HG03460 (cell line): Measurements from ENCODE around the gene BAG5.
A peak's percentile ranks its signal among the peaks of the same experiment; 100 is the strongest.
"Not testable (repeated sequence)": the region's sequence is repeated elsewhere in the genome, so short reads cannot be mapped to it uniquely, and the experiment has no call there.

Source experiments
- ATAC-seq: cut with Tn5 transposase; IDR thresholded peaks from one replicate; pipeline ENCODE4 v1.9.1; 2021; ENCODE audit not compliant: unreplicated experiment

The BAG5 gene

GRCh38 chr14:103535081-103535890 is 27.2 kb downstream of the BAG5 start:
- no peak for ATAC-seq

- no peak for ATAC-seq
These were observed 27.8 kb downstream of the BAG5 start for GRCh38 chr14:103534576-103535061.

GRCh38 chr14:103533999-103534575 is 28.4 kb downstream of the BAG5 start:
- ATAC-seq, result no peak

- ATAC-seq, result no peak
These were observed 29.1 kb downstream of the BAG5 start for GRCh38 chr14:103533137-103533998.

GRCh38 chr14:103532216-103533136 is 30.0 kb downstream of the BAG5 start:
- ATAC-seq, result no peak

GRCh38 chr14:103531421-103532215 is 30.8 kb downstream of the BAG5 start:
- no peak for ATAC-seq

- ATAC-seq, result no peak
These were observed 31.6 kb downstream of the BAG5 start for GRCh38 chr14:103530831-103531230.

- no peak for ATAC-seq
These were observed 32.1 kb downstream of the BAG5 start for GRCh38 chr14:103530390-103530789.

GRCh38 chr14:103529383-103530365 is 32.8 kb downstream of the BAG5 start:
- ATAC-seq, result no peak

- ATAC-seq, result peak; percentile 29
These were observed 33.7 kb downstream of the BAG5 start, which contains the start of gene TRMT61A for GRCh38 chr14:103528587-103529382. TSS of gene TRMT61A (plus strand) at chr14:103529196. CDS start at chr14:103529979, 783 bp downstream.

- ATAC-seq, result no peak
These were observed 34.3 kb downstream of the BAG5 start for GRCh38 chr14:103528146-103528586.

- peak; percentile 66 for ATAC-seq
These were observed 34.9 kb downstream of the BAG5 start for GRCh38 chr14:103527408-103528145.

- ATAC-seq, result no peak
These were observed 35.6 kb downstream of the BAG5 start for GRCh38 chr14:103526914-103527248.

- ATAC-seq, result no peak
These were observed 36.1 kb downstream of the BAG5 start for GRCh38 chr14:103526247-103526913.

GRCh38 chr14:103525430-103526246 is 36.8 kb downstream of the BAG5 start:
- not testable (repeated sequence) for ATAC-seq
